GM18507 (cell line): ENCODE measurements around the gene SDK1.

Experiments
- DNase-seq: peaks from one replicate; pipeline ENCODE4 v3.0.0; 2011; ENCODE audit warnings: low read depth; ENCODE audit not compliant: insufficient read length; ENCODE audit errors: extremely low spot score
- FAIRE-seq: peaks from 2 replicates; lab custom pipeline; 2011; peaks lifted over from hg19 to GRCh38; lab: Jason Lieb, UNC

SDK1 gene

GRCh38 chr7:3280946-3281656 is 20.0 kb upstream of the SDK1 start:
- DNase-seq (no peak), FAIRE-seq (no peak)

GRCh38 chr7:3282457-3282856 is 18.6 kb upstream of the SDK1 start:
- DNase-seq (no peak), FAIRE-seq (no peak)

GRCh38 chr7:3283130-3283704 is 17.8 kb upstream of the SDK1 start:
- DNase-seq = no peak
- no peak for FAIRE-seq

- DNase-seq (no peak), FAIRE-seq (no peak)
Observed at GRCh38 chr7:3285652-3286051, 15.4 kb upstream of the SDK1 start.

GRCh38 chr7:3289996-3290395 is 11.1 kb upstream of the SDK1 start:
- FAIRE-seq (no peak), DNase-seq (no peak)

- FAIRE-seq = no peak
Observed at GRCh38 chr7:3292694-3293093, 8.4 kb upstream of the SDK1 start.

DNA sequence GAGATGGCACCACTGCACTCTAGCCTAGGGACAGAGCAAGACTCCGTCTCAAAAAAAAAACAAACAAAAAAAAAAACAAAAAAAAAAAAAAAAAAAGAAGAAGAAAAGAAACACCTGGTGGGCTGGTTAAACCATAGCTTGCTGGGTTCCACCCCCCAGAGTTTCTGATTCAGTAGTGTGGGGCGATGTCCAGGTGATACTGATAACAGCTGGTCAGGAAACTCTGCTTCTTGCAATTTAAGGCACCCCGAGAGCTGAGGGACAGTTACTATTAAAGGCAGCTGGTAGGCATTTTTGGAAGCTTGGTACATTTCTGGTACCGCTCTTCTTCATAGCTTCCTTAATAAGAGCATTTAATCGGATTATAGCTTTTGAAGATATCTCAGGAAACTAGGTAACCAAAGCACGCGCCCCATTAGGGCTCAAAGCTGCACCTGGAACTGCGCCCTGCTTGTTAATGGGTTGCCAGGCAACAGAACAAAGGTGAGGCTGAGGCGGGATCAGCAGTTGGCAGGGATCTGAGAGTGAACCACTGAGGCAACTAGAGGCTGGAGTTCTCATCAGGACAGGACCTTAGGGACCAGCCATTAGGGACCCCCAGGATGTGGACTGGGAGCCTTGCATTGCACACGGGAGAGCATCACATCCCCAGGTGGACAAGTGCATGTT is 6.5 kb upstream of the SDK1 start:
- DNase-seq (no peak), FAIRE-seq (no peak)

More at GRCh38 chr7:3292694-3293093, 8.4 kb upstream of the SDK1 start:
- DNase-seq = no peak

GRCh38 chr7:3297105-3297819 is 3.8 kb upstream of the SDK1 start:
- FAIRE-seq = no peak
- DNase-seq = no peak

DNA sequence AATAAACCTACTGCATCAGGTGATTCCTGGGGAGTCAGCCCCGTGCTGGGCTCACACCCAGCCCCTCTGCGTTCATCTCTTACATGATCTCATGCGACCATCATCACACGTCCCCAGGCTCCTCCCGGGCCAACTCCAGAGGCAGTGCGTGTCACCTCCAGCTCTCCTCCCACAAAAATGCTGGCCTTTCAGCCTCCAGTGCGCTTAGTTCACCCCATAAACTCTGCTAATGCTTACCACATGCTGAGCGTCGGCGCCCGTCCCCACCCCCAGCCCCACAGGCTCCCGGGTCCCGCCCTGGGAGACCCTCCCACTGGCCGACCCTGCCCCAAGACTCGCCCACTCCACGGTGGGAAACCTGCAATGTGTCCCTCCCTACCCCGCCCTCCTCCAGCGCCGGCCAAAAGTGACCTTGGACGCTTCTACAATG is 816 bp upstream of the SDK1 start:
- no peak for DNase-seq
- no peak for FAIRE-seq

- DNase-seq (no peak), FAIRE-seq (no peak)
Observed at GRCh38 chr7:3301449-3301731, 338 bp downstream of the SDK1 start.

DNA sequence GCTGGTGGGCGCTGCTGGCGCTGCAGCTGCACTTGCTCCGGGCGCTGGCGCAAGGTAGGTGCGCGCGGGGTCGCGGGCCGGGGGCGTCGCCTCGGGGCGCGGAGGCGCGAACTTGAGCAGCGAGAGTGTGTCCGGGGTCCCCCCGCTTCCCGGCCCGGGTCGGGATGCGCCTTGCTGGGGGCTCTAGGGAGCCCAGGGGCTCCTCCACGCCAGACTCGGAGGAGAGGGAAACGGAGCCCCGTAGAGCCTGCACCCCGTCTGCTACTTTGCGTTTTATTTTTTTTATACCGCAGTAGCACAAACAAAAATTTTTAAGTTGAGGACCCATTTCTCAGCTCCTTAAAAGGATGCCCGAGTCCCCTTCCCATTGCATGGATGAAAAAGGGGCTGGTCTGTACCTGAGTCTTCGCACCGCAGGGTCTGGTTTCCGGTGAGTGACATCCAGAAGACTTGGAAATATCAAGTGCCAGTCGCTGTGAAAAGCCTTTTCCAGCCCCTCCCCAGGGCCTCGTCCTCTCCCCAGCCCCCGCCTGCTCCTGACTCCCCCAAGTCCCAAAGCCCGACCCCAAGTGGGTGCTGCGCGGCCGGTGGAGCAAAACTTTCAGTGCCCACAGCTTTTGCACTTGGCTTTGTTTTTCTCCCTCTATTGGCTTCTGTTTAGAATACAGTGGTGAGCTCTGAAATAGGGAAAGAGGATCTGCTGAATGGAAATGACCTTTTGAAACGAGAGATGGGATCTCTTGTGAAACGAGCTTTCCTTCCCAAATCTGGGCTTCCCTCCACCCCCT is 973 bp downstream of the SDK1 start:
- FAIRE-seq (no peak), DNase-seq (no peak)

DNA sequence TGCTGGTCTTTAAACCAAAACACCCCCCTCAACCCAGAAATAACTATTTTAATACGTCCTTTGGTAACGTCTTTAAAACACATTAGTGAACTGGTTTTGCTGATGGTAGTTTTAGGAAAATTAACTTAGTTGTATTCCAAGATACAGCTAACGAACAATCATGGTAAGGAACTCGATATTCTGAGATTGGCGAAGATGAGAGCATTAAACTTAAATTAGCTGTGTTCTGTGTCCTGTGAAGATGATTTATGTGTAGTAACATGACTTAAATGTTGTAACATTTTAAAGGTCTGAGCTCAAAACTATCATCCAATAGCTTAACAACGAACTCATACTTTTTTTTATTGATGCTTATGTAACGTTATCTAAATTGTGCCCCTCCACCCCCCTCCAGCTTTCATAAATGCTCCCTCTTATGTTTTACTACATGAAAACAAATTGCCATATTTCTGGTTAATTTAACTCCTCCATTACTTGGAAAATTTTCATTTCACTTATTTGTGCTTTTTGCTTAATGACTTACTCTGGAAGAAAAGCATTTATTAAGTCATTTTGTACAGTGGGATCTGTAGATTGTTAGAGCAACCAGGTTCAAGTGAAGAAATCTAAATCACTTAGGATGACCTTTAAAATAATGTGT is 1.7 kb downstream of the SDK1 start:
- DNase-seq (no peak), FAIRE-seq (no peak)

DNA sequence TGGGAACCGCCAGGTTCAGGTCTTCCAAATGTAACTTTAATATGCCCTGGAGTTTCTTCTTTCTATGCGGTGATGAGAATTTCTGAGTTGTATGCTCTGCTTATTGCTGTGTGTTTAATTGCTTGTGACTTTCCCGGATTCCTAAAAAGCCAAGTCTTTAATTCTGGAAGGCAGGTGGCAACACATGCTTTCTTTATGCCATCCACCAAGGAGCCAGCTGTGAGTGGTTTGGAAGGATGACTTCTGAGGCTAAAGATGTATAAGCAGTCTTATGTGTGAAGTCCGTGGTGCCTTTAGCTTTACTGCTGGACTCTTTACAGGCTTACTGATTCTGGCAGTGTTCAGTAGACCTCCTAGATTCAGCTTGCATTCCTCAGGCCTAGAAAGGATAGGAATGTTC is 3.1 kb downstream of the SDK1 start:
- DNase-seq (no peak), FAIRE-seq (no peak)

- DNase-seq (no peak), FAIRE-seq (no peak)
Observed at GRCh38 chr7:3307435-3307834, 6.4 kb downstream of the SDK1 start.

- DNase-seq (no peak), FAIRE-seq (no peak)
Observed at GRCh38 chr7:3309140-3309539, 8.1 kb downstream of the SDK1 start.

DNA sequence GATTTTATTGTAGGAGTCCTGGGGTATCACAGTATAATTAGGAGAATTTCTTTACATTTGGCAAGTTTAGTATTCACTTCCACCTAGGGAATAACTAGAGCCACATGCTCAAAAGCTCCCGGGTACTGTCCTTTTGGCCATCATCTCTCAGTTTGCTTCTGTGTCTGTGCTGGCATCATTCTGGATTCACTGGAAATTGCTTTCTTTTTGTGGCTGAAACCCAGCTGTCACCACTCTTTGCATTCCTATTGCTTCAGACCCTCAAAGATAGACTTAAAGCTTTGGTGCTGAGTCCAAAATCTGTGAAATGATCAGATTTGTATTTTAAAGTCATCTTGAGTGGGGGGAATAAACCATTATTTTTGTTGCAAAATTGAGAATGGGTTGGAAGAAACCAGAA is 8.9 kb downstream of the SDK1 start:
- FAIRE-seq (no peak), DNase-seq (no peak)

GRCh38 chr7:3310884-3311283 is 9.8 kb downstream of the SDK1 start:
- FAIRE-seq = no peak
- DNase-seq = no peak

DNA sequence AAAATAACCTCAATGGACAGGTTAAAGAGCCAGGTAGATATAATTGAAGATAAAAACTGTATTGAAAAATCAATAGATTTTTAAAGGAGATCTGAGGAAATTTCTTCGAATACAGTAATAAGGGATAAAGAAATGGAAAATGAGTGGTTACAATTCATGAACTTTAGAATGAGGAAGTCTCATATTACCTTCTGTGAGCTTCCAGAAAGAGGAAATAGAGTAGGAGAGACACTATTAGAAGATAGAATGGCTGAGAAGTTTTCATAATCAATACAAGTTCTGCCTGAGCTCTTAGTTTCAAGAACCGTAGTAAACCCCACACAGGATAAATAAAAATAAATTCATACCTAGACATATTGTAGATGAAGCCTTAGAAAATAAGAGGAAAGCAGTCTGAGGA is 11.5 kb downstream of the SDK1 start:
- no peak for FAIRE-seq
- no peak for DNase-seq

DNA sequence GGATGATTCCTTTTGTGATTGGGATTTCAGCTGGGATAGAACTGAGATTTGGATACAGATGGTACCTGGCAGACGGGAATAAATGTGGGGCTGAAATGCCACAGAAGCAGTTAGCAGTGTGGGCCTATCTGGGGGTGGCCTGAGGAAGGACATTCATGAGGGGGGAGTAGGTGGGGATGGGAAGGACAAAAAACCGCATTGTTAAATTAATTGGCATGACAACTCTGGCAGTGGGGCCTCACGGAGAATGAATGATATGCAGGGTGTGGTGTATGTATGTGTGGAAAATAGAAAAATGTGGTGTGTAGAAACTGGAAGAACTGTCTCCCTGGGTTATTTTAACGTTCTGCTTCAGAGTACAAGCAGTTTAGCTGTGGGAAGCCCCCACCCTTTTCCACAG is 17.8 kb downstream of the SDK1 start:
- no peak for DNase-seq
- FAIRE-seq = no peak
